Osteoblast (primary cell): ENCODE measurements around the gene RGS12. TPM values are rescaled to one million over a fixed set of nuclear protein-coding genes. Genes with fewer than 3 reads are reported as not detected.
A peak's percentile ranks its signal among the peaks of the same experiment; 100 is the strongest.

Experiments used
- DNase-seq: peaks from one replicate; pipeline ENCODE4 v3.0.0; 2011; ENCODE audit warnings: low spot score, mixed read lengths; ENCODE audit not compliant: insufficient read length; ENCODE audit errors: missing footprints
- H2AFZ ChIP-seq: 2 replicates; pipeline ENCODE4 v1.6.0; 2011; ENCODE audit warnings: mild to moderate bottlenecking, low read length
- H3K27ac ChIP-seq: 2 replicates; pipeline ENCODE4 v1.5.1; 2011; ENCODE audit warnings: mild to moderate bottlenecking, low read depth, low read length, moderate library complexity
- H3K27me3 ChIP-seq: 2 replicates; pipeline ENCODE4 v1.6.0; 2012; ENCODE audit warnings: mild to moderate bottlenecking, control low read depth, inconsistent platforms, low read length, moderate library complexity; ENCODE audit not compliant: insufficient read depth
- H3K36me3 ChIP-seq: 2 replicates; pipeline ENCODE4 v1.5.1; 2011; ENCODE audit warnings: mild to moderate bottlenecking, low read length, control low read depth, moderate library complexity; ENCODE audit not compliant: insufficient read depth
- H3K4me1 ChIP-seq: 2 replicates; pipeline ENCODE4 v1.5.1; 2011; ENCODE audit warnings: mild to moderate bottlenecking, low read length, control low read depth, moderate library complexity; ENCODE audit not compliant: insufficient read depth
- H3K4me2 ChIP-seq: 2 replicates; pipeline ENCODE4 v1.6.0; 2011; ENCODE audit warnings: mild to moderate bottlenecking, low read length; ENCODE audit not compliant: insufficient read depth
- H3K4me3 ChIP-seq: fragments of 200-600 bp; sonication (generic); 3 replicates; pipeline ENCODE4 v1.5.1; 2012; ENCODE audit warnings: mild to moderate bottlenecking, low read length, inconsistent platforms; ENCODE audit not compliant: insufficient read depth
- H3K79me2 ChIP-seq: 2 replicates; pipeline ENCODE4 v1.6.0; 2012; ENCODE audit warnings: mild to moderate bottlenecking, low read length, control low read depth, inconsistent platforms; ENCODE audit not compliant: insufficient read depth
- H3K9me3 ChIP-seq: 2 replicates; pipeline ENCODE4 v1.5.1; 2011; ENCODE audit warnings: low read depth, low read length, control low read depth
- H4K20me1 ChIP-seq: 2 replicates; pipeline ENCODE4 v1.6.0; 2012; ENCODE audit warnings: mild to moderate bottlenecking, low read length, control low read depth; ENCODE audit not compliant: insufficient read depth
- CTCF ChIP-seq: IDR thresholded peaks from 2 replicates; pipeline ENCODE4 v1.5.1; 2011; ENCODE audit warnings: mild to moderate bottlenecking, low read depth, low read length, moderate library complexity; ENCODE audit errors: extremely low read depth
- total RNA-seq: library from RNA; depleted of rRNA; stranded (reverse); fragments of >200 nt; gene quantifications from 2 replicates; pipeline ENCODE4 v1.2.3, GENCODE V29; 2012

RGS12 gene
- total RNA-seq, 1 donor = 61.2 TPM

GRCh38 chr4:3245676-3246075 lies 47.1 kb upstream of the RGS12 start:
- Histone ChIP-seq H3K27ac (no peak overlapping the region), H4K20me1 (no peaks in the 10 kb centered on the region)

GRCh38 chr4:3246458-3247398 lies 46.1 kb upstream of the RGS12 start:
- no peaks in the 10 kb centered on the region for H3K27me3 ChIP-seq
- H3K27ac ChIP-seq = no peak overlapping the region
- no peak for TF ChIP-seq CTCF
- H3K36me3 ChIP-seq = no peaks in the 10 kb centered on the region
- no peak overlapping the region for H2AFZ ChIP-seq
- DNase-seq = peak; percentile 92
- no peaks in the 10 kb centered on the region for H3K79me2 ChIP-seq
- H3K9me3 ChIP-seq = no peaks in the 10 kb centered on the region
- H3K4me1 ChIP-seq = no peaks in the 10 kb centered on the region
- no peak overlapping the region for H3K4me2 ChIP-seq
- no peak overlapping the region for H3K4me3 ChIP-seq
- H4K20me1 ChIP-seq = no peaks in the 10 kb centered on the region

More at GRCh38 chr4:3245676-3246075, 47.1 kb upstream of the RGS12 start:
- Histone ChIP-seq H3K9me3 (no peaks in the 10 kb centered on the region), H3K4me3 (no peak overlapping the region), H3K36me3 (peaks cover 4% of the 10 kb centered on the region), H3K79me2 (no peaks in the 10 kb centered on the region), H3K4me1 (no peaks in the 10 kb centered on the region), H3K4me2 (no peak overlapping the region), H3K27me3 (no peaks in the 10 kb centered on the region), H2AFZ (no peak overlapping the region)
- peak; percentile 88 for DNase-seq
- no peak for TF ChIP-seq CTCF

GRCh38 chr4:3247399-3248177 lies 45.2 kb upstream of the RGS12 start:
- Histone ChIP-seq H2AFZ (no peak overlapping the region), H3K9me3 (no peaks in the 10 kb centered on the region), H3K27me3 (no peaks in the 10 kb centered on the region), H3K36me3 (no peaks in the 10 kb centered on the region), H3K4me2 (no peak overlapping the region), H3K79me2 (no peaks in the 10 kb centered on the region), H3K4me1 (no peaks in the 10 kb centered on the region), H4K20me1 (no peaks in the 10 kb centered on the region), H3K4me3 (no peak overlapping the region), H3K27ac (no peak overlapping the region)
- no peak for TF ChIP-seq CTCF
- DNase-seq = peak; percentile 80

- Histone ChIP-seq H3K9me3 (no peaks in the 10 kb centered on the region), H3K27ac (no peak overlapping the region), H3K4me1 (no peaks in the 10 kb centered on the region), H4K20me1 (no peaks in the 10 kb centered on the region), H3K27me3 (no peaks in the 10 kb centered on the region), H2AFZ (no peak overlapping the region), H3K36me3 (no peaks in the 10 kb centered on the region), H3K79me2 (no peaks in the 10 kb centered on the region), H3K4me3 (no peak overlapping the region), H3K4me2 (no peak overlapping the region)
- peak; percentile 88 for DNase-seq
- TF ChIP-seq CTCF = no peak
Observed at GRCh38 chr4:3248178-3248480, 44.7 kb upstream of the RGS12 start.
